Effector CD8-positive, alpha-beta T cell (primary cell): ENCODE data around the gene SLCO4A1.
"Not testable (repeated sequence)": the region's sequence is repeated elsewhere in the genome, so short reads cannot be mapped to it uniquely, and the experiment has no call there.

Source experiments
- DNase-seq: peaks from one replicate; lab custom pipeline; 2025; lab: John Stamatoyannopoulos, UW

Gene SLCO4A1

GRCh38 chr20:62665153-62665754 lies 23.0 kb downstream of the SLCO4A1 start:
- no peak for DNase-seq

GRCh38 chr20:62665826-62666735 lies 23.8 kb downstream of the SLCO4A1 start:
- no peak for DNase-seq

- no peak for DNase-seq
Observed at GRCh38 chr20:62666736-62667529, 24.6 kb downstream of the SLCO4A1 start.

GRCh38 chr20:62667530-62668440 lies 25.5 kb downstream of the SLCO4A1 start:
- no peak for DNase-seq

- peak; percentile 34 for DNase-seq
Observed at GRCh38 chr20:62668441-62669027, 26.2 kb downstream of the SLCO4A1 start.

- DNase-seq = no peak
Observed at GRCh38 chr20:62669249-62669648, 26.9 kb downstream of the SLCO4A1 start.

- no peak for DNase-seq
Observed at GRCh38 chr20:62670156-62670555, 27.9 kb downstream of the SLCO4A1 start.

- no peak for DNase-seq
Observed at GRCh38 chr20:62670998-62671397, 28.7 kb downstream of the SLCO4A1 start.

GRCh38 chr20:62671765-62672164 lies 29.5 kb downstream of the SLCO4A1 start:
- no peak for DNase-seq

GRCh38 chr20:62674370-62674769 lies 32.1 kb downstream of the SLCO4A1 start:
- DNase-seq = no peak

GRCh38 chr20:62675156-62675876 lies 33.0 kb downstream of the SLCO4A1 start:
- no peak for DNase-seq

GRCh38 chr20:62675877-62676260 lies 33.6 kb downstream of the SLCO4A1 start:
- DNase-seq = no peak

- no peak for DNase-seq
Observed at GRCh38 chr20:62676976-62677375, 34.7 kb downstream of the SLCO4A1 start.

- no peak for DNase-seq
Observed at GRCh38 chr20:62677678-62678077, 35.4 kb downstream of the SLCO4A1 start.

- no peak for DNase-seq
Observed at GRCh38 chr20:62678553-62678952, 36.2 kb downstream of the SLCO4A1 start.

GRCh38 chr20:62679978-62680589 lies 37.8 kb downstream of the SLCO4A1 start:
- DNase-seq = no peak

- no peak for DNase-seq
Observed at GRCh38 chr20:62682912-62683517, 40.7 kb downstream of the SLCO4A1 start.

GRCh38 chr20:62683660-62684322 lies 41.5 kb downstream of the SLCO4A1 start:
- not testable (repeated sequence) for DNase-seq

GRCh38 chr20:62684981-62685380 lies 42.7 kb downstream of the SLCO4A1 start:
- DNase-seq = no peak
